ENCODE data around the gene NEURL2.

NEURL2 gene

DNA sequence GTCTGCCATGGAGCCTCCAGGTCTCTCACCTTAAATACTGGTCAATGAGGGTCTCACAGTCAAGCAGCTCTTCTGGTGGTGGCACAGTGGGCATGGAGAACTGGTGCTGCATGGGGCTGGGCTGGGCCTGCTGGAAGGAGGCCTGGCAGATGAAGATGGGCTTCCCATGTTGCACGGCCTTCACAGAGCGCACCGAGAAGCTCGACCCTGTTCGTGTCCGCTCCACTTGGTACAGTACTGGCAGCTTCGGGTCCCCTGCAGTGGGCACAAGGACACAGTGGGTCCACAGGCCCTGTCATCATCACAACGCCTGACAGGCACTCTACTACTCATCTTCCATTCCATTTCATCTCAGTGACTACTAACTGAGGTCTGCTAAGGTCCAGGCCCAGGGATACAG lies 42.6 kb downstream of the NEURL2 start:
- no peak overlapping the region for H3K4me3 ChIP-seq (ENCODE audit: low read depth, low read length)
- CTCF ChIA-PET: no interaction called here
- TF ChIP-seq, protein P1, sequence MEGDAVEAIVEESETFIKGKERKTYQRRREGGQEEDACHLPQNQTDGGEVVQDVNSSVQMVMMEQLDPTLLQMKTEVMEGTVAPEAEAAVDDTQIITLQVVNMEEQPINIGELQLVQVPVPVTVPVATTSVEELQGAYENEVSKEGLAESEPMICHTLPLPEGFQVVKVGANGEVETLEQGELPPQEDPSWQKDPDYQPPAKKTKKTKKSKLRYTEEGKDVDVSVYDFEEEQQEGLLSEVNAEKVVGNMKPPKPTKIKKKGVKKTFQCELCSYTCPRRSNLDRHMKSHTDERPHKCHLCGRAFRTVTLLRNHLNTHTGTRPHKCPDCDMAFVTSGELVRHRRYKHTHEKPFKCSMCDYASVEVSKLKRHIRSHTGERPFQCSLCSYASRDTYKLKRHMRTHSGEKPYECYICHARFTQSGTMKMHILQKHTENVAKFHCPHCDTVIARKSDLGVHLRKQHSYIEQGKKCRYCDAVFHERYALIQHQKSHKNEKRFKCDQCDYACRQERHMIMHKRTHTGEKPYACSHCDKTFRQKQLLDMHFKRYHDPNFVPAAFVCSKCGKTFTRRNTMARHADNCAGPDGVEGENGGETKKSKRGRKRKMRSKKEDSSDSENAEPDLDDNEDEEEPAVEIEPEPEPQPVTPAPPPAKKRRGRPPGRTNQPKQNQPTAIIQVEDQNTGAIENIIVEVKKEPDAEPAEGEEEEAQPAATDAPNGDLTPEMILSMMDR (IDR thresholded peaks at IDR 0.05; ENCODE audit: insufficient read depth, low read length, missing control alignments): no peak
- DNase-seq (ENCODE audit: low read depth, low spot score): no peak
- POLR2A ChIA-PET: no interaction called here

DNA sequence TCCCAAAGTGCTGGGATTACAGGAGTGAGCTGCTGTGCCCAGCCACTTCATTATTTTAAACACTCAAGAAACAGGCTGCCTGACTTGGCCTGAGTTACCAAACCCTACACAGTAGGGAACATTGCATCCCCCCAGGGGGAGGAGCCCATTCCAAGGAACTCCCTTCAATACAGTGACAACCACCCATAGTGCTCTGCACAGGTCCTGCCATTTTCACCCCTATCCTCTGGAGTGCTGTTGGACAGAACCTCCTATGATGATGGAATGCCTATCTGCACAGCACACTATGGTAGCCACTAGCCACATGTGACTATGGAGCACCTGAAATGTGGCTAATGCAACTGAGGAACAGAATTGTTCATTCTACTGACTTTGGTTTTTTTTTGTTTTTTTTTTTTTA lies 45.6 kb downstream of the NEURL2 start:
- DNase-seq (ENCODE audit: low read depth, low spot score): no peak
- CTCF ChIA-PET: interaction anchor here (0.8 kb wide), 1 partner anchor 23 kb away, joined by 3 read pairs; no protein-coding TSS in a partner anchor
- POLR2A ChIA-PET: no interaction called here
- H3K4me3 ChIP-seq (ENCODE audit: low read depth, low read length): no peak overlapping the region
- TF ChIP-seq, protein P1 (IDR thresholded peaks at IDR 0.05; ENCODE audit: insufficient read depth, low read length, missing control alignments): no peak

DNA sequence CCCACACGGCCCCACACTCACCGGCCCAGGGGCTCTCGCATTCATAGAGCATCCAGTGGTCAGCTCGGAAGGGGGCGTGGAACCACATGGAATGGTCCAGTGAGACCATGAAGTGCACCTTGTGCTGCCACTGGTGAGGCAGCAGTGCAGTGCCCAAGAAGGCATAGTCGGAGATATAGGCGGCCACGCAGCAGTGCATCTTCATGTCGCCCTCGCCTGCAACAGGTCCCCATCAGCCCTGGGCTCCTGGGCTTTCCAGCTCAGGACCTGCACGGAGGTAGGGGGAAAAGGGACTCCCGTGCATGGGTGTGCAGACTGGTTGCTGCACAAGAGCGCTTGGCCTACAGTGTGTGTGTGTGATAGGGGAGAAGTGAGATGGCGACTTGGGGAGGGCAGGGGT lies 47.5 kb downstream of the NEURL2 start:
- TF ChIP-seq, protein P1 (IDR thresholded peaks at IDR 0.05; ENCODE audit: insufficient read depth, low read length, missing control alignments): no peak
- no peak overlapping the region for H3K4me3 ChIP-seq (ENCODE audit: low read depth, low read length)
- POLR2A ChIA-PET: interaction anchor here (0.6 kb wide), 1 partner anchor 1485 kb away, joined by 3 read pairs; no protein-coding TSS in a partner anchor
- DNase-seq (ENCODE audit: low read depth, low spot score): no peak
- CTCF ChIA-PET: no interaction called here

DNA sequence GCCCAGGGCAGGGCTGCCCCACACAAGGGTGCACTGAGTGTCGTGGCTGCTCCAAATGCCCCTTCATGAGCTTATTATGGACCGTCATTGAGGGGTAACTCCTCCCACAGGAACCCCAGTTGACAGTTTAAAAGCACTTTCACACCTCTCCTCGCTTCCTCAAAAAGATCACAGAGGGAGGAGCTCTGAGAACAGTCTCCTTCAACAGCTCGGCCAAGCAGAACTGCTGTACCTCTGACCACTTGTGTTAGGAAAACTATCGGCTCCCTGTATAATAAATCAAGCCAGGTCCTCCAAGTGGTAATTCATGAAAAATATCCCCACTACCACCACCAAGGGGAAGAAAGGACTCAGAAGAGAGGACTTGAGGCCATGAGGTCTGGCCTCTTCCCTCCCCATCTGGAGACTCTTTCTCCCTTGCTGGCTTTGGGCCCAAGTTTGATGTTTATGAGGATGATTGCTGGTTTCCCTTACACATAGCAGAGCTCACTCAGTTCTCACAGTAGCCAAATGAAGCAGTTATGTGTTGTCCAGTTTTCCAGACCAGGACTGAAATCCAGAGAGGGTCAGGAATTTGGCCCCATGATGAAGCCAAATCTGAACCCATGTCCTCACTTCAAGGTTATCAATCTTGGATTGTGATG lies 48.7 kb downstream of the NEURL2 start:
- CTCF ChIA-PET: interaction anchor here (0.8 to 2.1 kb wide), 5 partner anchors 9 to 48 kb away, joined by 3 to 6 read pairs (median 3); partner anchors contain the start of gene SNX21
- TF ChIP-seq, protein P1 (IDR thresholded peaks at IDR 0.05; ENCODE audit: insufficient read depth, low read length, missing control alignments): no peak

DNA sequence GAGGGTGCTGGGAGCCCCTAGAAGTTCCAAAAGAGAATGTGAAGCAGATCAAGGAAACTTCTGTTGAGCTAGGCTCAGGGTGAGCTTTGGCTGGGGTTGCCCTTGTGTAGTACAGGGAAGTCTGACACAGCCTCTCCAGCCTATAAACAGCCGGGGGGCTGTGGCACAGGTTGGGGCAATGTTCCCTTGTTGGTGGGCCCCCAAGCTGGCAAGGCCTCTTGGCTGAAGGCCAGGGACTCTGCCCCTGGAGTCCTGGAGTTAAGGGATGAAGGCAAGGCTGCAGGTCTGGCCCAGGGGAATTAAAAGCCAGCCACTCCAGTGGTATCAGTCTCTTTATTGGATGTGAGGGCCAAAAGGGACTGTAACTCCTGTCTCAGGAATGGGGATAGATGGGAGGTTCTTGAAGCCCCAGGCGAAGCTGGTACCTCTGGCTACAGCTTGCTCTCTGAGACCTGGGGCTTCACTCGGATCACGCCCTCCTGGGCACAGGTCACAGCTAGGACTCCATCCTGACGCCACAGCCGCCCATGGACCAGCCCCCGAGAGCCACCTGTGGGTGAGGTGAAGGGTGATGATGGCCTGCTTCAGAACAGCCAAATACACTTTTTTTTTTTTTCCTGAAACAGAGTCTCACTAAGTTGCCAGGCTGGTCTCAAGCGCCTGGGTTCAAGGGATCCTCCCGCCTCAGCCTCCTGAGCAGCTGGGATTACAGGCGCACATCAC lies 49.4 kb downstream of the NEURL2 start:
- no peak overlapping the region for H3K4me3 ChIP-seq (ENCODE audit: low read depth, low read length)
- no peak for DNase-seq (ENCODE audit: low read depth, low spot score)
- ChIA-PET CTCF (interaction anchor here (1.0 to 2.1 kb wide), 4 partner anchors 18 to 49 kb away, joined by 3 to 6 read pairs (median 3); no protein-coding TSS in a partner anchor), POLR2A (interaction anchor here (0.7 to 1.9 kb wide), 5 partner anchors 8 to 93 kb away, joined by 3 to 9 read pairs (median 4); partner anchors contain the start of genes ACOT8, PCIF1 and SNX21)
- TF ChIP-seq, protein P1 (IDR thresholded peaks at IDR 0.05; ENCODE audit: insufficient read depth, low read length, missing control alignments): no peak

More for the DNA sequence above, 48.7 kb downstream of the NEURL2 start:
- H3K4me3 ChIP-seq (ENCODE audit: low read depth, low read length): no peak overlapping the region
- POLR2A ChIA-PET: interaction anchor here (0.7 to 1.9 kb wide), 5 partner anchors 9 to 93 kb away, joined by 3 to 9 read pairs (median 4); partner anchors contain the start of genes ACOT8, PCIF1 and SNX21
- DNase-seq (ENCODE audit: low read depth, low spot score): peak; percentile 23

DNA sequence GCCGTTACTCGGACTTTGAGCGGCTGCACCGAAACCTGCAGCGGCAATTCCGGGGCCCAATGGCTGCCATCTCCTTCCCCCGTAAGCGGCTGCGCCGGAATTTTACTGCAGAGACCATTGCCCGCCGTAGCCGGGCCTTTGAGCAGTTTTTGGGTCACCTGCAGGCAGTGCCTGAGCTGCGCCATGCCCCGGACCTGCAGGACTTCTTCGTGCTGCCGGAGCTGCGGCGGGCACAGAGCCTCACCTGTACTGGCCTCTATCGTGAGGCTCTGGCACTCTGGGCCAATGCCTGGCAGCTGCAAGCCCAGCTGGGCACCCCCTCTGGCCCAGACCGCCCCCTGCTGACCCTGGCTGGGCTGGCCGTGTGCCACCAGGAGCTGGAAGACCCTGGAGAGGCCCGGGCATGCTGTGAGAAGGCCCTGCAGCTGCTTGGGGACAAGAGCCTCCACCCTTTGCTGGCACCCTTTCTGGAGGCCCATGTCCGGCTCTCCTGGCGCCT lies 50.3 kb downstream of the NEURL2 start:
- TF ChIP-seq, protein P1 (IDR thresholded peaks at IDR 0.05; ENCODE audit: insufficient read depth, low read length, missing control alignments): no peak
- ChIA-PET POLR2A (interaction anchor here (1.0 to 1.5 kb wide), 3 partner anchors 11 to 40 kb away, joined by 3 to 4 read pairs (median 3); partner anchors contain the start of genes ACOT8 and ZSWIM1), CTCF (interaction anchor here (1.4 kb wide), 1 partner anchor 49 kb away, joined by 3 read pairs; no protein-coding TSS in a partner anchor)
- H3K4me3 ChIP-seq (ENCODE audit: low read depth, low read length): no peak overlapping the region
- no peak for DNase-seq (ENCODE audit: low read depth, low spot score)
